ENCODE measurements around the gene SSUH2. TPM values are rescaled to one million over a fixed set of nuclear protein-coding genes. Genes with fewer than 3 reads are reported as not detected.

SSUH2 gene
- total RNA-seq, 1 donor from 2014 or later: not detected

DNA sequence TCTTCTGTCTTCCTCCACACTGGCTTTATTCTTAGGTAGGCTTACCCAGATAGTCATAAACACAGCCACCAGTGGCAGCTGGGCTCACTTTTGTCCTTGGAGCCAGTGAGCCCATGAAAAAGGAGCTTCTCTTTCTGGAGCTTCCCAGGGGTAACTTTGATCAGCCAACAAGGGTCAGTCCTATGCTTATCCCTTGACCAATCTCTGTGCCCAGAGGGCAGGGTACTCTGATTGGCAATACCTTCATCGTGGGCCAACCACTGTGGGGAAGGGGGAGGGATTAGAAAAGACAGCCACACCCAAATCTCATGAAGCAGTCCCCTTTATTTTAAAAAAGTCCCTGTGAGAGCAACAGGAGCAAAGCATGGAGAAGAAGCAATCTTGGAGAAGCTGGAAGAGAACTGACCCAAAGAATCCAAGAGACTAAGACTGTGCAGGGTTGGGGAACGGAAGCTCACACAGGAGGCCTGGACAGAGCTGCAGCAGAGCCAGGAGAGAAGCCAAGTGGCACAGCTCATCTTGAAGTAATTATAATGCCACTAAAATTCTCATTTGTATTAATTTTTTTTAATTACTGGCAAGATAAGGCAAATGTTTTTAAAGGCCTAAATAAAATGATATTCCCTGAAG, 70.4 kb downstream of the SSUH2 start:
- peak overlapping the region; percentile 90 for H3K27ac Mint-ChIP-seq (ENCODE audit: unreplicated experiment)
- H3K9me3 Mint-ChIP-seq (ENCODE audit: unreplicated experiment): no peaks in the 10 kb centered on the region
- H3K4me3 Mint-ChIP-seq (ENCODE audit: unreplicated experiment): no peak overlapping the region
- H3K27me3 Mint-ChIP-seq (ENCODE audit: unreplicated experiment): no peaks in the 10 kb centered on the region
- TF ChIP-seq, protein P1, sequence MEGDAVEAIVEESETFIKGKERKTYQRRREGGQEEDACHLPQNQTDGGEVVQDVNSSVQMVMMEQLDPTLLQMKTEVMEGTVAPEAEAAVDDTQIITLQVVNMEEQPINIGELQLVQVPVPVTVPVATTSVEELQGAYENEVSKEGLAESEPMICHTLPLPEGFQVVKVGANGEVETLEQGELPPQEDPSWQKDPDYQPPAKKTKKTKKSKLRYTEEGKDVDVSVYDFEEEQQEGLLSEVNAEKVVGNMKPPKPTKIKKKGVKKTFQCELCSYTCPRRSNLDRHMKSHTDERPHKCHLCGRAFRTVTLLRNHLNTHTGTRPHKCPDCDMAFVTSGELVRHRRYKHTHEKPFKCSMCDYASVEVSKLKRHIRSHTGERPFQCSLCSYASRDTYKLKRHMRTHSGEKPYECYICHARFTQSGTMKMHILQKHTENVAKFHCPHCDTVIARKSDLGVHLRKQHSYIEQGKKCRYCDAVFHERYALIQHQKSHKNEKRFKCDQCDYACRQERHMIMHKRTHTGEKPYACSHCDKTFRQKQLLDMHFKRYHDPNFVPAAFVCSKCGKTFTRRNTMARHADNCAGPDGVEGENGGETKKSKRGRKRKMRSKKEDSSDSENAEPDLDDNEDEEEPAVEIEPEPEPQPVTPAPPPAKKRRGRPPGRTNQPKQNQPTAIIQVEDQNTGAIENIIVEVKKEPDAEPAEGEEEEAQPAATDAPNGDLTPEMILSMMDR (IDR thresholded peaks at IDR 0.05): no peak
- peaks cover 71% of the 10 kb centered on the region for H3K4me1 Mint-ChIP-seq (ENCODE audit: unreplicated experiment)
- peaks cover 45% of the 10 kb centered on the region for H3K36me3 Mint-ChIP-seq (ENCODE audit: unreplicated experiment)
- no peak for DNase-seq (ENCODE audit: extremely low spot score, unreplicated experiment)

DNA sequence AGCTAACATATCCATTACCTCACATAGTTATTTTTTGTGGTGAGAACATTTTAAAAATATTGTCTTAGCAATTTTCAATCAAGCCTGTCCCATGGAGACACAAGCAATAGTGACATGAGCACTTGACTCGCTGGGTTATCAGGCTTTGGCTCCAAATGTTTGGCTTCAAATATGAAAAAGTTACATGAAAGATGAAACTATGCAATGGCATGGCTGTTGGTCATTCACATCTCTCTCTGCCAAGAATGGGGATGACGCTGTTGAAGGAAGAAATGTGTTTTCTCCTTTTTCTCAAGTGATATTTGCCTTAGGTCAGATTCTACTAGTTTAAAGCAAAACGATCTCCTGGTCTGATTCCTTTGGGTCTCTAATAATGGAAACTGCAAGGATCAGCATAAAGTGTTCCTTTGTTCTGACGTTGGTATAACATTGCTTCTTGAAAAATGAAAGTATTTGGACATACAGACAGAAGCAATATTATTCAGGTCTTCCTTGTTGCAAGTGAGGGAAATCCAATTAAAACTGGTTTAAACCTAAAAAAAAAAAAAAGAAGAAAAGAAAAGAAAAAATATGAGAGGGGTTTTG, 71.2 kb downstream of the SSUH2 start:
- TF ChIP-seq, protein P1 (IDR thresholded peaks at IDR 0.05): no peak
- Mint-ChIP-seq H3K27ac (ENCODE audit: unreplicated experiment) (peak overlapping the region; percentile 90), H3K36me3 (ENCODE audit: unreplicated experiment) (peaks cover 52% of the 10 kb centered on the region), H3K4me1 (ENCODE audit: unreplicated experiment) (peaks cover 64% of the 10 kb centered on the region), H3K4me3 (ENCODE audit: unreplicated experiment) (no peak overlapping the region), H3K27me3 (ENCODE audit: unreplicated experiment) (no peaks in the 10 kb centered on the region), H3K9me3 (ENCODE audit: unreplicated experiment) (no peaks in the 10 kb centered on the region)
- no peak for DNase-seq (ENCODE audit: extremely low spot score, unreplicated experiment)

DNA sequence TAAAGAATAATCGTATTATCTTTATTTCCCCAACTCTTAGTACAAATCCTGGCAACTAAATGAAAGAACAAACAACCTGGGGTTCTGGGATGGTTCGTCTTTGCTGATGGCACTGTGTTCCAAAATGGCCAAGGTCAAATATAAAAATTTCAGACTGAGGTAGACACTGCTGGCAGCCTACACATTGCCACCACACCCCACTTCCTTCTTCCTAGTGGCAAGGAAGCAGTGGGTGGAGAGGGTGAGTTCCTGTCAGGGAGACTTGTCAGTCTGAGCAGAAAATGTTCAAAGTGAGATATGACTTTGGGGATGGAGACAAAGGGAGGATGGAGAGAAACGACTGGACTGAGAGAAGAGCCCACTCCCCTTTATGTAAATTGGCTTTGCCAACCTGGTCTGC, 73.3 kb downstream of the SSUH2 start:
- DNase-seq (ENCODE audit: extremely low spot score, unreplicated experiment): no peak
- H3K36me3 Mint-ChIP-seq (ENCODE audit: unreplicated experiment): peaks cover 65% of the 10 kb centered on the region
- H3K4me1 Mint-ChIP-seq (ENCODE audit: unreplicated experiment): peaks cover 43% of the 10 kb centered on the region
- H3K4me3 Mint-ChIP-seq (ENCODE audit: unreplicated experiment): no peak overlapping the region
- no peaks in the 10 kb centered on the region for H3K27me3 Mint-ChIP-seq (ENCODE audit: unreplicated experiment)
- H3K27ac Mint-ChIP-seq (ENCODE audit: unreplicated experiment): peak overlapping the region; percentile 57
- TF ChIP-seq, protein P1 (IDR thresholded peaks at IDR 0.05): no peak
- H3K9me3 Mint-ChIP-seq (ENCODE audit: unreplicated experiment): no peaks in the 10 kb centered on the region

Other genes starting within 250 kb of the SSUH2 start
- 135 and 136 TPM in 2 replicates for gene LMCD1, start 143.0 kb downstream of the SSUH2 start, total RNA-seq
- gene CAV3, start 89.0 kb upstream of the SSUH2 start, total RNA-seq: not detected in 2 replicates
- 23.8 and 24.0 TPM in 2 replicates for gene OXTR, start 124.8 kb upstream of the SSUH2 start, total RNA-seq

Measured in osteocyte (in vitro differentiated cells).